Upper lobe of right lung (tissue), 1 donor: ENCODE data around the gene TRIM75. TPM values are rescaled to one million over a fixed set of nuclear protein-coding genes. Genes with fewer than 3 reads are reported as not detected.
"Not testable (repeated sequence)": the region's sequence is repeated elsewhere in the genome, so short reads cannot be mapped to it uniquely, and the experiment has no call there.

Experiments used
- ATAC-seq: fragments of 200-7000 bp; cut with Tn5 transposase; one replicate; pipeline ENCODE4 v1.9.1; 2020; ENCODE audit warnings: mild to moderate bottlenecking, moderate library complexity
- DNase-seq: peaks from one replicate; pipeline ENCODE4 v3.0.0-alpha.2; 2020
- H3K27ac ChIP-seq: fragments of 200-600 bp; one replicate; pipeline ENCODE4 v1.8.0; 2022
- H3K27me3 ChIP-seq: fragments of 200-600 bp; one replicate; pipeline ENCODE4 v1.8.0; 2022; ENCODE audit warnings: mild to moderate bottlenecking
- H3K36me3 ChIP-seq: fragments of 200-600 bp; one replicate; pipeline ENCODE4 v1.8.0; 2022
- H3K4me1 ChIP-seq: fragments of 200-600 bp; one replicate; pipeline ENCODE4 v1.8.0; 2022
- H3K4me3 ChIP-seq: fragments of 200-600 bp; one replicate; pipeline ENCODE4 v1.8.0; 2022; ENCODE audit warnings: mild to moderate bottlenecking
- H3K9me3 ChIP-seq: fragments of 200-600 bp; one replicate; pipeline ENCODE4 v1.8.0; 2022
- CTCF ChIP-seq: fragments of 200-600 bp; IDR thresholded peaks from one replicate; pipeline ENCODE4 v1.8.0; 2022; ENCODE audit warnings: antibody characterized with exemption
- intact Hi-C: fragments of 100-400 bp; cut with DNase I; formaldehyde crosslinking; loops from one replicate; pipeline ENCODE4 v1.11.0; 2022
- total RNA-seq: library from RNA; stranded (reverse); fragmentation: NEBNext Ultra II Directional; extraction: Animal tissue kit (Norgen Biotek cat#: 25700); gene quantifications from one replicate; pipeline ENCODE4 v1.2.1, GENCODE V29; 2021
- donor health status: DM: no; HTN: yes; CAD: no; lungs with severe emphysema.

Gene TRIM75
- total RNA-seq, 1 donor from 2014 or later: not detected

GRCh38 chr4:165010487-165010886 is 43.2 kb upstream of the TRIM75 start:
- Histone ChIP-seq H3K27ac (no peak overlapping the region), H3K4me1 (no peaks in the 10 kb centered on the region), H3K4me3 (no peak overlapping the region), H3K9me3 (no peaks in the 10 kb centered on the region), H3K36me3 (no peaks in the 10 kb centered on the region), H3K27me3 (no peaks in the 10 kb centered on the region)
- intact Hi-C loops: no loop called here
- no peak for TF ChIP-seq CTCF
- ATAC-seq (no peak), DNase-seq (no peak)

- H3K27me3 ChIP-seq: no peaks in the 10 kb centered on the region
- no peaks in the 10 kb centered on the region for H3K9me3 ChIP-seq
- DNase-seq: no peak
- H3K36me3 ChIP-seq: no peaks in the 10 kb centered on the region
- H3K4me3 ChIP-seq: no peak overlapping the region
- no peaks in the 10 kb centered on the region for H3K4me1 ChIP-seq
- TF ChIP-seq CTCF: no peak
- H3K27ac ChIP-seq: no peak overlapping the region
- no peak for ATAC-seq
- intact Hi-C loops: no loop called here
Measured at GRCh38 chr4:165010991-165011390, 42.7 kb upstream of the TRIM75 start.

DNA sequence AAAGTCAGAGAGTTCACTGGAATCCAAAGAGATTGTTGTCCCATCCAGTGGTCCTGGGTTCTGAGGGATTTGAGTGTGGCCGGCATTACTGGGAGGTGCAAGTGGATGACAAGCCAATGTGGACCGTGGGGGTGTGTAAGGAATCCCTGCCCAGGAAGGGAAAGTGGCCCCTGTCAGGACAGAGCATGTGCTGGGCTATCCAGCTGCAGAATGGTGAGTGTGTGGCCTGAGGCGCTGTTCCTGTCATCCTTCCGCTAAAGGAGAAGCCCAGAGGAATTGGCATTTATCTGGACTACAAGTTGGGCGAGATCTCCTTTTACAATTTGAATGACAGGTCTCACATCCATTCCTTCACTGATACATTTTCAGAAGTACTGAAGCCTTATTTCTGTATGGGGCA is 42.3 kb upstream of the TRIM75 start:
- no peak overlapping the region for H3K27ac ChIP-seq
- no peaks in the 10 kb centered on the region for H3K4me1 ChIP-seq
- no peaks in the 10 kb centered on the region for H3K27me3 ChIP-seq
- intact Hi-C loops: no loop called here
- no peaks in the 10 kb centered on the region for H3K9me3 ChIP-seq
- H3K4me3 ChIP-seq: no peak overlapping the region
- TF ChIP-seq CTCF: no peak
- DNase-seq: no peak
- no peak for ATAC-seq
- H3K36me3 ChIP-seq: no peaks in the 10 kb centered on the region

DNA sequence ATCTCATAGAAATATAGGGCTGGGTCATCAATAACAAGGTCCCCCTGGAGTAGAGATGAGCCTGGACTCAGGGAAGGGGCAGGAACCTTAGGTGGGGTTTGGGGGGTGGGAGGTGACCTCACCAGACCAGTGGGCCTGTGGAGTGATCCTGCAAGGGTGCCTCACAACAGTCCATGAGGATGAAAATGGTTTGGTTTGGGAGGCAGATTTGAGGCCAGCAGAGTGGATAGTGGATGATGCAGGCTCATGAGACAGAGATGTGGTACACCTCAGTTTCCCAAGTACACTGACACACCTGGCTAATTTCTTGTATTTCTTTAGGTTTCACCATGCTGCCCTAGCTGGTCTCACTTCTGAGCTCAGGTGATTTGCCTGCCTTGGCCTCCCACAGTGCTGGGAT is 40.0 kb upstream of the TRIM75 start:
- Histone ChIP-seq H3K36me3 (no peaks in the 10 kb centered on the region), H3K27ac (no peak overlapping the region), H3K4me3 (no peak overlapping the region), H3K27me3 (no peaks in the 10 kb centered on the region), H3K9me3 (no peaks in the 10 kb centered on the region), H3K4me1 (no peaks in the 10 kb centered on the region)
- TF ChIP-seq CTCF: no peak
- intact Hi-C loops: no loop called here
- DNase-seq (no peak), ATAC-seq (no peak)

GRCh38 chr4:165016971-165017370 is 36.7 kb upstream of the TRIM75 start:
- Histone ChIP-seq H3K4me3 (no peak overlapping the region), H3K36me3 (no peaks in the 10 kb centered on the region), H3K27ac (no peak overlapping the region), H3K27me3 (no peaks in the 10 kb centered on the region), H3K9me3 (no peaks in the 10 kb centered on the region), H3K4me1 (no peaks in the 10 kb centered on the region)
- no peak for DNase-seq
- intact Hi-C loops: no loop called here
- ATAC-seq: peak; percentile 48
- TF ChIP-seq CTCF: no peak

DNA sequence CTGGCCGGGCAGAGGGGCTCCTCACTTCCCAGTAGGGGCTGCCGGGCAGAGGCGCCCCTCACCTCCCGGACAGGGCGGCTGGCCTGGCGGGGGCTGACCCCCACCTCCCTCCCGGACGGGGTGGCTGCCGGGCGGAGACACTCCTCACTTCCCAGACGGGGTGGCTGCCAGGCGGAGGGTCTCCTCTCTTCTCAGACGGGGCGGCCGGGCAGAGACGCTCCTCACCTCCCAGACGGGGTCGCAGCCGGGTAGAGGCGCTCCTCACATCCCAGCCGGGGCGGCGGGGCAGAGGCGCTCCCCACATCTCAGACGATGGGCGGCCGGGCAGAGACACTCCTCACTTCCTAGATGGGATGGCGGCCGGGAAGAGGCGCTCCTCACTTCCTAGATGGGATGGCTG is 33.7 kb upstream of the TRIM75 start:
- H3K4me1 ChIP-seq, intact Hi-C loops, ATAC-seq, DNase-seq, H3K9me3 ChIP-seq, H3K27me3 ChIP-seq, H3K27ac ChIP-seq, H3K36me3 ChIP-seq, H3K4me3 ChIP-seq: not testable (repeated sequence)

DNA sequence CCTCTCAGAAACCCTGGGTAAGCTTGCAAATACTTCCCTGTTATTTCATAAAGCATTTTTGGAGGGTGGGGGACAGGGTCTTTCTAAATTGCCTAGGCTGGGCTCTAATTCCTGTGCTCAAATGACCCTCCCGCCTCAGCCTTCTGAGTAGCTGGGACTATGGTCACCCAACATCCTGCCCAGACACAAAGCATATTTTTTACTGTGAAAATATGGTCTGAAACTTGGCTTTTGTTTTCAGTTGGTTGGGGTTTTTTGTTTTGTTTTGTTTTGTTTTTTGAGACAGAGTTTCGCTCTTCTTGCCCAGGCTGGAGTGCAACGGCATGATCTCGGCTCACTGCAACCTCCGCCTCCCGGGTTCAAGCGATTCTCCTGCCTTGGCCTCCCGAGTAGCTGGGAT is 27.9 kb upstream of the TRIM75 start:
- H3K4me3 ChIP-seq, H3K9me3 ChIP-seq, H3K36me3 ChIP-seq, intact Hi-C loops, H3K27ac ChIP-seq, H3K27me3 ChIP-seq, ATAC-seq, H3K4me1 ChIP-seq, DNase-seq: not testable (repeated sequence)
